WERI-Rb-1 (cell line): Measurements from ENCODE around the gene GRAMD1B.

Experiments used
- DNase-seq: peaks from one replicate; pipeline ENCODE4 v3.0.0-alpha.2; 2020
- H3K27ac ChIP-seq: fragments of 250-450 bp; sonication (Bioruptor Pico); 2 replicates; pipeline ENCODE4 v1.5.1; 2020; ENCODE audit warnings: mild to moderate bottlenecking, moderate library complexity
- H3K27me3 ChIP-seq: fragments of 250-450 bp; sonication (Bioruptor Pico); 2 replicates; pipeline ENCODE4 v1.5.1; 2021; ENCODE audit warnings: mild to moderate bottlenecking, low read depth, moderate library complexity; ENCODE audit not compliant: insufficient read depth, severe bottlenecking
- H3K36me3 ChIP-seq: fragments of 250-450 bp; sonication (Bioruptor Pico); 2 replicates; pipeline ENCODE4 v1.5.1; 2020; ENCODE audit warnings: mild to moderate bottlenecking, moderate library complexity
- H3K4me3 ChIP-seq: 2 replicates; pipeline ENCODE4 v1.5.1; 2011; ENCODE audit warnings: low read depth, mild to moderate bottlenecking, control low read depth, low read length
- H3K9me3 ChIP-seq: fragments of 250-450 bp; sonication (Bioruptor Pico); 2 replicates; pipeline ENCODE4 v1.5.1; 2021; ENCODE audit warnings: mild to moderate bottlenecking, moderate library complexity; ENCODE audit not compliant: severe bottlenecking
- TF ChIP-seq, protein P1 (sequence below): IDR thresholded peaks from 2 replicates; pipeline ENCODE4 v1.5.1; 2011; ENCODE audit warnings: low read depth, mild to moderate bottlenecking, control low read depth, inconsistent platforms, low read length

Gene GRAMD1B

DNA sequence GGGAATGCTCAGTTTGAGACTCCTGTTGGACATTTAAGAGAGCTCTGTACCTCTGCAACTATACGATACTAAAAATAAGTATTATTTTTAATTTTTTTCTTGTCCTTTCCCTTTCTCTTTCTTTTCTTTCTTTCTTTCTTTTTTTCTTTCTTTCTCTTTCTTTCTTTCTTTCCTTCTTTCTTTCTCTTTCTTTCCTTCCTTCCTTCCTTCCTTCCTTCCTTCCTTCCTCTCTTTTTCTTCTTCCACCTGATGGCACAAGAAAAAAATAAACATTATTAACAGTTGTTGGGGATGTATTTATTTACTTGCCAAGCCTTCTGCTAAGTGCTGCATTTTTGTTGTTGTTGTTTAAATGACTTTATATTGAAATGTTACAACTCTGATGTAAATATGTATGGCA is 39.5 kb downstream of the GRAMD1B start:
- no peak overlapping the region for H3K4me3 ChIP-seq
- H3K27ac ChIP-seq, result no peak overlapping the region
- DNase-seq, result no peak
- no peaks in the 10 kb centered on the region for H3K36me3 ChIP-seq
- TF ChIP-seq, protein P1, sequence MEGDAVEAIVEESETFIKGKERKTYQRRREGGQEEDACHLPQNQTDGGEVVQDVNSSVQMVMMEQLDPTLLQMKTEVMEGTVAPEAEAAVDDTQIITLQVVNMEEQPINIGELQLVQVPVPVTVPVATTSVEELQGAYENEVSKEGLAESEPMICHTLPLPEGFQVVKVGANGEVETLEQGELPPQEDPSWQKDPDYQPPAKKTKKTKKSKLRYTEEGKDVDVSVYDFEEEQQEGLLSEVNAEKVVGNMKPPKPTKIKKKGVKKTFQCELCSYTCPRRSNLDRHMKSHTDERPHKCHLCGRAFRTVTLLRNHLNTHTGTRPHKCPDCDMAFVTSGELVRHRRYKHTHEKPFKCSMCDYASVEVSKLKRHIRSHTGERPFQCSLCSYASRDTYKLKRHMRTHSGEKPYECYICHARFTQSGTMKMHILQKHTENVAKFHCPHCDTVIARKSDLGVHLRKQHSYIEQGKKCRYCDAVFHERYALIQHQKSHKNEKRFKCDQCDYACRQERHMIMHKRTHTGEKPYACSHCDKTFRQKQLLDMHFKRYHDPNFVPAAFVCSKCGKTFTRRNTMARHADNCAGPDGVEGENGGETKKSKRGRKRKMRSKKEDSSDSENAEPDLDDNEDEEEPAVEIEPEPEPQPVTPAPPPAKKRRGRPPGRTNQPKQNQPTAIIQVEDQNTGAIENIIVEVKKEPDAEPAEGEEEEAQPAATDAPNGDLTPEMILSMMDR, result no peak
- H3K9me3 ChIP-seq, result no peaks in the 10 kb centered on the region
- H3K27me3 ChIP-seq, result no peaks in the 10 kb centered on the region

DNA sequence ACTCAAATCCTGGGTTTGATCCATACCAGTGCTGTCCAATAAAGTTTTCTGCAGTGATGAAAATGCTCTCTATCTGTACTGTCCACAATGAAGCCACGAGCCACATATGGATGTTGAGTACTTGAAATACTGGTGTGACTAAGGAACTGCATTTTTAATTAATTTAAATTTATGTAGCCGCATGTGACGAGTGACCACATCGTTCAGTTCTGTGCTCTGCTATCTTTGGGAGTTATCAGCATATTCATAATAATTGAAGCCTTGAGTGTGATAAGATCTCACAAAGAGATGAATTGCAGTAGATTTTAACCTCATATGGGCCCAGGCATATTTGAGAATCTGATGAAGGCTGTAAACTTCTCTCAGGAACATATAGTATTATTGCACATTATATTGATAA is 40.8 kb downstream of the GRAMD1B start:
- no peak overlapping the region for H3K27ac ChIP-seq

DNA sequence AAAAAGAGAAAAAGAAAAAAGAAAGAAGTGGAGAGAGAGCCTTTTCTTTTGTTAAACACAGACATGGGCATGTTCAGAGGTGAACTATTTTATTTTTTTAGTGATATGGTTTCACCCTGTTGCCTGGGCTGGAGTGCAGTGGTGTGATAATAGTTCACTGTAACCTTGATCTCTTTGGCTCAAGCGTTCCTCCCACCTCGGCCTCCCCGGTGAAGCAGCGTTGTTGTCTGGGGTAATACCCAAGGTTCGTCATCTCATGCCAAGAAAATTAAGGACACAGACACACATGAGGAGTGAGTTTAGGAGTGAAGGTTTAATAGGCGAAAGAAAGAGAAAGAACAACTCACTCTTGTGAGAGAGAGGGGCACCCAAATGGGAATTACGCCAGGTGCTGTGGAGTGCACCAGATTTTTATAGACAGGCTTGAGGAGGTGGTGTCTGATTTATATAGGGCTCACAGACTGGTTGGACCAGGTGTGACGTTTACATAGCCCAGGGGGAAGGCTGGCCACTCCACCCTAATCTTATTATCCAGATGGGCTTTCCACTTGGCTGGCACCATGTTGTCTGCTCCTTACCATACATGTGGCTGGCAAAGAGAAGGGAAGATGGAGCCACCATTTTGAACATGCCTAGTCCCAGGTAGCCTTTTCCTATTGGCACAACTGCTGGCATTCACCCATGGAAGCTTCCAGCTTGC is 42.3 kb downstream of the GRAMD1B start:
- DNase-seq, result peak; percentile 47
- Histone ChIP-seq H3K36me3 (no peaks in the 10 kb centered on the region), H3K9me3 (no peaks in the 10 kb centered on the region), H3K27ac (no peak overlapping the region), H3K4me3 (no peak overlapping the region), H3K27me3 (no peaks in the 10 kb centered on the region)
- TF ChIP-seq, protein P1, result no peak

More for the DNA sequence above, 40.8 kb downstream of the GRAMD1B start:
- TF ChIP-seq, protein P1, result no peak
- Histone ChIP-seq H3K36me3 (no peaks in the 10 kb centered on the region), H3K4me3 (no peak overlapping the region), H3K9me3 (no peaks in the 10 kb centered on the region), H3K27me3 (no peaks in the 10 kb centered on the region)
- DNase-seq, result no peak

DNA sequence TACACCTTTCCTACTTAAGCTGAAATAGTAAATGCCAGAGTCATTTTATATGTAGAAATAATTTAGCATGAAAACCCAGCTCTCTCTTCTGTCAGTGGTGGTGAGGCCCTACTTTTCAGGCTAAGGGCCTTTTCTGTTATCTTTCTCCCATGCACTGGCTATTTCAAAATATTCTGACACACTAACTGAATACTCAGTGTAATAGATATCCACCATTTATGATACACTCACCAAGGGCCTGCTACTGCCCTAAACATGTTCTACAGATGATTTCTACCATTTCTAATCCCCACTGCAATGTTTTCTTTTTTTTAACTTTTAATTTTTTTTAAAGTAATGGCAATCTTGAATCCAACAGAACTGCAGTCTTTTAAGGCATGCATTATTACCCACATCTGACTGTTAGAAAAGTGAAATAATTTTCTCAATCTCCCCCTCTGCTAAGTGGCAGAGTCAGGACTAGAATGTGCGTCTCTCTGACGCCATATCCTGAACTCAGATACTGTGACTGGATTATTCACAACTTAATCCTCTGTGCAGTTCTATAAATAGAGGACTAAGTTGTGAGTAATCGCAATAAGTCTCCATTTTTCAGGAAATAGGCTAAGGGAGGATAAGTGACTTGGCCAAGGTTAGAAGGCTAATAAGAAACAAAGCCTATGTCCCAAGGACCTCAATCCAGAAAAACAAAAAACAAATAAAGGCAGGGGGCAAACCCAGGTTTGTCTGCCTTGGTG is 44.0 kb downstream of the GRAMD1B start:
- no peaks in the 10 kb centered on the region for H3K9me3 ChIP-seq
- no peak overlapping the region for H3K4me3 ChIP-seq
- no peaks in the 10 kb centered on the region for H3K27me3 ChIP-seq
- TF ChIP-seq, protein P1, result no peak
- H3K36me3 ChIP-seq, result no peaks in the 10 kb centered on the region
- H3K27ac ChIP-seq, result peak overlapping the region; percentile 52
- no peak for DNase-seq

DNA sequence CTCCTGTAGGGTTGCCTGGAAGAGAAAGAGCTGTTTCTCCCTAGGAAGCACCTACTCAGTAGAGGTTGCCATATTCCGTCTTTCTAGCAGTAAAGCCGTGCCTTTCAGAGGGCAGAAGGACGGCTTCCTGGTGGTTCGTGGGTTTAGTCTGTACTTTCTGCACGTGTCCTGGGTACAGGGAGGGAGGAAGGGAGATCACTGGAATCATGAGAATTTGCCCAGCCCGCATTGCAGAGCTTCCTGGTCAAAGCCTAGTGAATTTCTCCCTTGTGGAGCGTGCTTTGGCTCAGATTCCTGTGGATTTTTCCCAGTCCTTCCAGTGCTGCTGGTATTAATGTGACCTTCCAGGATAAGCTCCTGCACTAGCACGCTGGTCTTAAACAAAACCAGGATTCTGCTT is 44.9 kb downstream of the GRAMD1B start:
- H3K9me3 ChIP-seq, result no peaks in the 10 kb centered on the region
- H3K27me3 ChIP-seq, result no peaks in the 10 kb centered on the region
- no peaks in the 10 kb centered on the region for H3K36me3 ChIP-seq
- H3K4me3 ChIP-seq, result no peak overlapping the region
- TF ChIP-seq, protein P1, result no peak
- DNase-seq, result no peak
- H3K27ac ChIP-seq, result peak overlapping the region; percentile 52
